ENCODE results near the gene GRIK4. TPM values are rescaled to one million over a fixed set of nuclear protein-coding genes. Genes with fewer than 3 reads are reported as not detected.

Gene GRIK4
- total RNA-seq, 1 donor from 2014 or later: 2.2 TPM

DNA sequence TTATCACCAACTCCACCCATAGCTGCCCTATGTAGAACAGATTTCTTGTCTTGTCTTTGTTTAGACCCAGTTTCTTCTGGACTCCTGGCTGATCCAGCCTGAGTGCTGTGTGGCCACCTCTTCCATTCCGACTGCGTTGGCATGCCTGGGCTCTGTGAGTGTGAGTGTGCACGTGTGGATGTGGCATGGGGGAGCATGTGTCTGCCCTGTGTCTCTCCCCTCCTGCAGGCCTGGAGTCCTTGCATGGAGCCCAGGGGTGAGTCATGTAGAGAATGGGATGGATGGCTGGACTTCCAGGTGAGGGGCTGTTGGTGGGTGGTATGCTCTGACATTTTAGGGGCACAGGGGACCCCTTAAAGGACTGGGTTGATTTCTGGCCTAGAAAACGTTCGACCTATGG, 194.7 kb downstream of the GRIK4 start:
- TF ChIP-seq EZH2 (IDR thresholded peaks at IDR 0.05; ENCODE audit: insufficient read depth, low read length): no peak
- TF ChIP-seq, protein P1, sequence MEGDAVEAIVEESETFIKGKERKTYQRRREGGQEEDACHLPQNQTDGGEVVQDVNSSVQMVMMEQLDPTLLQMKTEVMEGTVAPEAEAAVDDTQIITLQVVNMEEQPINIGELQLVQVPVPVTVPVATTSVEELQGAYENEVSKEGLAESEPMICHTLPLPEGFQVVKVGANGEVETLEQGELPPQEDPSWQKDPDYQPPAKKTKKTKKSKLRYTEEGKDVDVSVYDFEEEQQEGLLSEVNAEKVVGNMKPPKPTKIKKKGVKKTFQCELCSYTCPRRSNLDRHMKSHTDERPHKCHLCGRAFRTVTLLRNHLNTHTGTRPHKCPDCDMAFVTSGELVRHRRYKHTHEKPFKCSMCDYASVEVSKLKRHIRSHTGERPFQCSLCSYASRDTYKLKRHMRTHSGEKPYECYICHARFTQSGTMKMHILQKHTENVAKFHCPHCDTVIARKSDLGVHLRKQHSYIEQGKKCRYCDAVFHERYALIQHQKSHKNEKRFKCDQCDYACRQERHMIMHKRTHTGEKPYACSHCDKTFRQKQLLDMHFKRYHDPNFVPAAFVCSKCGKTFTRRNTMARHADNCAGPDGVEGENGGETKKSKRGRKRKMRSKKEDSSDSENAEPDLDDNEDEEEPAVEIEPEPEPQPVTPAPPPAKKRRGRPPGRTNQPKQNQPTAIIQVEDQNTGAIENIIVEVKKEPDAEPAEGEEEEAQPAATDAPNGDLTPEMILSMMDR (IDR thresholded peaks at IDR 0.05; ENCODE audit: insufficient read depth, low read depth, low read length): no peak
- H3K27me3 ChIP-seq (ENCODE audit: insufficient read depth, low read length): peaks cover 3% of the 10 kb centered on the region
- peaks cover 13% of the 10 kb centered on the region for H3K9me3 Mint-ChIP-seq (ENCODE audit: unreplicated experiment)
- H3K4me1 Mint-ChIP-seq (ENCODE audit: low read depth, unreplicated experiment): peaks cover 18% of the 10 kb centered on the region
- H3K27ac ChIP-seq (ENCODE audit: low read depth, low read length): no peak overlapping the region
- no peak overlapping the region for H3K4me3 Mint-ChIP-seq (ENCODE audit: unreplicated experiment)
- H2AFZ ChIP-seq (ENCODE audit: low read depth, low read length): no peak overlapping the region
- no peaks in the 10 kb centered on the region for H3K36me3 ChIP-seq (ENCODE audit: insufficient read depth, low read length)
- peaks cover 3% of the 10 kb centered on the region for H3K9me3 ChIP-seq (ENCODE audit: insufficient read depth, low read depth, low read length)
- no peak overlapping the region for H3K9ac ChIP-seq (ENCODE audit: low read length)
- peaks cover 9% of the 10 kb centered on the region for H3K36me3 Mint-ChIP-seq (ENCODE audit: low read depth, unreplicated experiment)
- DNase-seq (ENCODE audit: low read depth) (no peak), FAIRE-seq (no peak)
- H3K79me2 ChIP-seq (ENCODE audit: insufficient read depth, low read length): no peaks in the 10 kb centered on the region
- H4K20me1 ChIP-seq (ENCODE audit: insufficient read depth, low read length): no peaks in the 10 kb centered on the region
- H3K27ac Mint-ChIP-seq (ENCODE audit: unreplicated experiment): no peak overlapping the region
- H3K4me1 ChIP-seq (ENCODE audit: insufficient read depth, low read length): peaks cover 12% of the 10 kb centered on the region
- H3K4me3 ChIP-seq (ENCODE audit: insufficient read depth, low read depth, low read length): no peak overlapping the region
- peaks cover 30% of the 10 kb centered on the region for H3K27me3 Mint-ChIP-seq (ENCODE audit: low read depth, unreplicated experiment)
- no peak overlapping the region for H3K4me2 ChIP-seq (ENCODE audit: low read length)

DNA sequence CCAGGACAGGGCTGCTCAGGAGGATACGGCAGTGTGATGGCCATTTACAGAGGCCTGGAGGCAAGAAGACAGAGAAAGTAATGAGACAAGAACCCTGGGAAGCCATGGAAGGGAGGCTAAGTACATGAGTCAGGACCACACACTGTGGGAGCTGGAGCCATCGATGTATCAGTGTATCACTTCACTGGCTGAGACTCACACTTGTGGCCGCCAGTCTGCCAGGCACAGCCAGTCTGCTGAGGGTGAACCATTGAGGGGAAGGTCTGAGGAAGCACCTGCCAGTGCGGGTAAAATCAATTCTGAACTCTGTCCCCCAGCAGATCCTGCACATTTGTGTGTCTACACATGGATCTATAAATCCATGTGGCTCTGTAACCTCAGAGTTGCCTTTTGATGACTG, 195.6 kb downstream of the GRIK4 start:
- Histone ChIP-seq H3K4me2 (ENCODE audit: low read length) (no peak overlapping the region), H4K20me1 (ENCODE audit: insufficient read depth, low read length) (no peaks in the 10 kb centered on the region), H3K79me2 (ENCODE audit: insufficient read depth, low read length) (no peaks in the 10 kb centered on the region), H3K4me1 (ENCODE audit: insufficient read depth, low read length) (peaks cover 16% of the 10 kb centered on the region), H2AFZ (ENCODE audit: low read depth, low read length) (no peak overlapping the region), H3K27ac (ENCODE audit: low read depth, low read length) (no peak overlapping the region), H3K4me3 (ENCODE audit: insufficient read depth, low read depth, low read length) (no peak overlapping the region), H3K36me3 (ENCODE audit: insufficient read depth, low read length) (no peaks in the 10 kb centered on the region), H3K27me3 (ENCODE audit: insufficient read depth, low read length) (peaks cover 3% of the 10 kb centered on the region), H3K9ac (ENCODE audit: low read length) (no peak overlapping the region), H3K9me3 (ENCODE audit: insufficient read depth, low read depth, low read length) (peaks cover 3% of the 10 kb centered on the region)
- Mint-ChIP-seq H3K4me3 (ENCODE audit: unreplicated experiment) (no peak overlapping the region), H3K27me3 (ENCODE audit: low read depth, unreplicated experiment) (peaks cover 29% of the 10 kb centered on the region), H3K36me3 (ENCODE audit: low read depth, unreplicated experiment) (peaks cover 9% of the 10 kb centered on the region), H3K9me3 (ENCODE audit: unreplicated experiment) (peaks cover 13% of the 10 kb centered on the region), H3K27ac (ENCODE audit: unreplicated experiment) (no peak overlapping the region), H3K4me1 (ENCODE audit: low read depth, unreplicated experiment) (peaks cover 26% of the 10 kb centered on the region)
- TF ChIP-seq EZH2 (IDR thresholded peaks at IDR 0.05; ENCODE audit: insufficient read depth, low read length): no peak
- TF ChIP-seq, protein P1 (IDR thresholded peaks at IDR 0.05; ENCODE audit: insufficient read depth, low read depth, low read length): no peak
- DNase-seq (ENCODE audit: low read depth) (peak; percentile 48), FAIRE-seq (no peak)

DNA sequence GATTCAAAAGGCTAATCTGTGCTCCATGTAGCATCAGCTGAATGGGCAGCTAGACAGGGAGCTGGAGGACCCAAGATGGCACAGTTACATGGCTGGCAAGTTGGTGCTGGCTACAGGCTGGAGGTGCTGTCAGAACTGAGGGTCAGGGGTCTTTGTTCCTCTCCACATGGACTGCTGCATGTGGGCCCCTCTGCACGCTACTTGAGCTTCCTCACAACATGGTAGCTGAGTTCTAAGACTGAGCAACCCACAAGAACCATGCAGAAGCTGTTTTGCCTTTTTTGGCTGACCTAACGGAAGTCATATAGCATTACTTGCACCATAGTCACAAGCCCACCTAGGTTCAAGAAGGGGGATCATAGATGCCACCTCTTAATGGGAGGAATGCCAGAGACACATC, 196.1 kb downstream of the GRIK4 start:
- no peak overlapping the region for H3K4me3 ChIP-seq (ENCODE audit: insufficient read depth, low read depth, low read length)
- H3K36me3 Mint-ChIP-seq (ENCODE audit: low read depth, unreplicated experiment): peaks cover 9% of the 10 kb centered on the region
- no peak overlapping the region for H3K4me3 Mint-ChIP-seq (ENCODE audit: unreplicated experiment)
- H3K27ac ChIP-seq (ENCODE audit: low read depth, low read length): no peak overlapping the region
- TF ChIP-seq, protein P1 (IDR thresholded peaks at IDR 0.05; ENCODE audit: insufficient read depth, low read depth, low read length): no peak
- no peak for TF ChIP-seq EZH2 (IDR thresholded peaks at IDR 0.05; ENCODE audit: insufficient read depth, low read length)
- H3K27ac Mint-ChIP-seq (ENCODE audit: unreplicated experiment): no peak overlapping the region
- H3K27me3 ChIP-seq (ENCODE audit: insufficient read depth, low read length): peaks cover 3% of the 10 kb centered on the region
- no peak overlapping the region for H3K4me2 ChIP-seq (ENCODE audit: low read length)
- peaks cover 10% of the 10 kb centered on the region for H3K9me3 Mint-ChIP-seq (ENCODE audit: unreplicated experiment)
- no peak overlapping the region for H2AFZ ChIP-seq (ENCODE audit: low read depth, low read length)
- peaks cover 16% of the 10 kb centered on the region for H3K4me1 ChIP-seq (ENCODE audit: insufficient read depth, low read length)
- no peak for DNase-seq (ENCODE audit: low read depth)
- no peaks in the 10 kb centered on the region for H4K20me1 ChIP-seq (ENCODE audit: insufficient read depth, low read length)
- no peaks in the 10 kb centered on the region for H3K36me3 ChIP-seq (ENCODE audit: insufficient read depth, low read length)
- no peaks in the 10 kb centered on the region for H3K79me2 ChIP-seq (ENCODE audit: insufficient read depth, low read length)
- H3K9me3 ChIP-seq (ENCODE audit: insufficient read depth, low read depth, low read length): peaks cover 3% of the 10 kb centered on the region
- H3K27me3 Mint-ChIP-seq (ENCODE audit: low read depth, unreplicated experiment): peaks cover 24% of the 10 kb centered on the region
- FAIRE-seq: no peak
- H3K4me1 Mint-ChIP-seq (ENCODE audit: low read depth, unreplicated experiment): peaks cover 28% of the 10 kb centered on the region
- H3K9ac ChIP-seq (ENCODE audit: low read length): no peak overlapping the region
